HTR-8/SVneo (cell line): ENCODE results near the gene STAT4.

ENCODE experiments used
- DNase-seq: peaks from one replicate; pipeline ENCODE4 v3.0.0; 2011; ENCODE audit warnings: low spot score, mixed read lengths; ENCODE audit not compliant: insufficient read length
- FAIRE-seq: peaks from 2 replicates; lab custom pipeline; 2011; peaks lifted over from hg19 to GRCh38; lab: Jason Lieb, UNC

The STAT4 gene

DNA sequence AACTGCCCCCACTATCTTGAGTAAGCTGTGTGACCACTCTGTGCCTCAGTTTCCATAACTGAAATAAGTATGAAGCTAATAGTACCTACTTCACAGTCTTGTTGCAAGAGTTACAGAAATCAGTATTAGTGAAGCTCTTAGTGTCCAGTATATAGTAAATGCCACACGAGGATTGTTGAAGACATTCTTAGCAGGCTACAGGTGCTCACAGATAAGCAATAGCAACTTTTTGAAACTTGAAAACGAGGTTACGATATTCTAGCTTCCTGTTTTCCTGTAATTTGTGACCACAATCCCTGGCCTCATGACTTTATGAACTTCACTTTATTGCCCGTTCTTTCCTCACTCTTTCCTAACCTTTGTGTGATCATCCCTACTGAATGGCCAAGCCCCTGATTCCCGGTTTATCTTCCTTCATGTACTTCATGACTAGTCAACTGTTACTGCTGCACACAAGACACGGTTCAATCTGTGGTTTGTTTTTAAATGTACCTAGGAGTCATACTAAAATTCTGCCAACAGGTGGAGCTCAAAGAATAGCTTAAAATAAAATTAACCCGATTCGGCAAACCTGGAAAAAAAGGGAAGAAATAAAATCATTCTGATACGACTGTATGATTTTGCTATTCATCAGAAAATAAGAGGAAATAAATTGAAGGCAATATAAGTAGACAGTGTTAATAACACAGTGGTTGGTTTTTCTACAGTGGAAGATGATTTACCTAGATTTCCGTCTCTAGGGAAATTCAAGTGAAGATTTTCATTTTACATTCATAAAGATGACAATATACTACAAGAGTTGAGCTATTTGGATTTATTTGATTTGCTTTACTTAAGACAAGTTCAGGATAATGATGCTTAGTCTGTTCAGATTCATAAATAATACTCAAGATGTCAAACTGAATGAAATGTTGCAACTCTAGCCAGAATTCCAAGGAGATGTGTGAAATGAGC lies 98.7 kb downstream of the STAT4 start:
- DNase-seq (peak; percentile 46), FAIRE-seq (peak; percentile 48)

DNA sequence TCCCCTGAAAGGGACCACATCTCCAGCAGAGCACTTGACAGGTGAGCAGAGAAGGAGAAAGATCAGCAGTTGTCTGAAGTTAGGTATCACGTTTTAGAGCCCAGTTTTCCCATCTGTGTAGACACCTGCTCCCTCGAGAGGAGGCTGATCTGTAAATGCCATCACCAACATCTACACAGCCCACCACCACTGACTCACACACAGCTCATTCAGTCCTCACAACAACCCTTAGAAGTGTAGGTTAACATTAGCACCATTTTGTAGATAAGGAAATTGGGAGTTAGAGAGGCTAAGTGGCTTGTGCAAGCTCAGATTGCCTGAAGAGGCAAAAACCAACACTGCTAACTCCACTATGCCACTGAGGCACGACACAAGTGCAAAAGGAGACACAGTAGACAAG lies 99.6 kb downstream of the STAT4 start:
- DNase-seq, result no peak
- no peak for FAIRE-seq

DNA sequence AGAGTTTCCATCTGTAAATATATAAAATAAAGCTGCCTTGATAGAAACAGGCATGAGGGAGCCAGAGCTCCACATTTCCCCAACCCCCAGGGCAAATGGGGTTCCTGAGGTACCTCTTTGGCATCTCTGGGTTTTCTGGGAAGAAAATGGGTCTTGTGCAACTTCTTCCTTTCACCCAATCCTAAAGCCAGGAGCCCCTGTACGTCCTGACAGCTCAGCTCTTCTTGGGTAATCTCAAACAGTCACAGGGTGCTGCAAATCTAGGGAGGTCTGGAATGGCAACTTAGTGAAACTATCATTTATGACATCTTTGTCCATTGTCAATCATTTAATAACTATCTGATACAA lies 100.2 kb downstream of the STAT4 start:
- FAIRE-seq (no peak), DNase-seq (peak; percentile 25)

DNA sequence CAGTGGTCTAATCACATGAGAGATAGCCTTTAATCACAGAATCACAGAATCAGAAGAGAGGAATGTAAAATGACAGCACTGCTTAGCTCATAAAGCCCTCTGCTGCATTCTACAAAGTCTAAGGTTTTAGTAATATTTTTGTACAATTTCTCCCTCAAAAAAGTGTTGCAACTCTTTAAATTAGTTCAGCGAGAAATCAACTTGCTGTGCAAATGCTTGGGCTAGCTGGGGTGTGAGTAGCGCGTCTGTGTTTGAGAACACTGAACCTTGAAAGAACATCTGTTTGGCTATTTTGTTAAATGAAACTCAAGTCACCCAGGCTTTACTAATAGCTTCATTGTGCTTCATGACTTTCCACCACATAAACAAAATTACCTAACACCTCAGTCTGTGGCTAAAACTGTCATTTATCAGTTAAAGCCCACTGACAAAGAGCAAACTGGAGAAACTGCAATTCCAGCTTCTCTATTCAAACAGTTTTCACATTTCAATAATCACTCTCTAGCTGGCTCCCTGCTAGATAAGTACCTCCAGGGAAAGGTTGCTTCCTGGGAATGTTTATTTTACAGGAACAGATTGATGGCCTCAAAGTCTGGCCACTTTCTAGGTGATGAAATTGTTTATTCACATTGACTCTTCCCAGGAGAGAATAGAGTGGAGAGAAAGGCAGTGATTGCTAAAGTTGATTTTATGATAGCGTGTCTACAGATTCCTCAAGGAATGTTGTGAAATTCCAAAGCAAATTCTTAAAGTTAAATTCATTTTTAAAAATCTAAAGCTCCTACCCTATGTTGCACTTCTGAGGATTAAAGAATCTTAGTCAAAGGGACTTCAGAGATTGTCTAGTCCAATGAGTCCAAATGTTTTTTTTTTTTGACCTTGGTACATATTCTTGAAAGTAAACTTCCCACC lies 100.8 kb downstream of the STAT4 start:
- peak; percentile 31 for DNase-seq
- no peak for FAIRE-seq

DNA sequence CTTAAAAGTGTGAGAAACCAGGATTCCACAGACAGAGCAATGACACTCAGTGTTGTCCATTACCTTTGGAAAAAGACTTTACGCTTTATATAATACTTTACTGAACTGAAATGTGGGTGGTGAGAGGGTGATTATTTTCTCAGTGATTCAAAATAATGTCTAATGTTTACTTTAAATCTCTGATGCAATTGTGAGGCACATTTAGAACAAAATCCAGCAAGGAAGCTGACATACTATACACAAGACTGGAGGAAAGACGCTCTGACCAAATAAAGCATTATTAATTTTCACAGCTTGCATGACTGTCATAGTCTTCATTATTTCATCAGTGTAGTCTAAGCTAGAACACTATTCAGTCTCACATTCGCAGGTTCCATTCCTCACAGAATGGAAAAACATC lies 102.7 kb downstream of the STAT4 start:
- DNase-seq (no peak), FAIRE-seq (no peak)

DNA sequence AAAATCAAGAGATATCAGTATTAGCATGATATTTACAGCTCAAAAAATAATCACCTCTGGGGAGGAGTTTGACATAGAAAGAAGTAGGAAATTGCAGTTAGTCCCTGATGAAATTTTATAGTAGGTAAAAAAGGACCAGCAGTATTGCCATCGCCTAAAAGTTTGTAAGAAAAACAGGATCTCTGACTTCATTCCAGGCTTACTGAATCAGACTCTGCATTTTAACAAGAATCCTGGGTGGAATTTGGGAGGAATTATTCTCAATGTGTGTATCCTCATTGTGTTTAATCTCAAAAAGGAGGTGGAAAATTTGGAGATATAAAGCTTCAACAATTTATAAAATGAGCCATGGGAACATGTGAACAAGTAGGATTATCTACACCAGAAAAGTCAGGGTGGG lies 105.7 kb downstream of the STAT4 start:
- DNase-seq, result no peak
- no peak for FAIRE-seq

DNA sequence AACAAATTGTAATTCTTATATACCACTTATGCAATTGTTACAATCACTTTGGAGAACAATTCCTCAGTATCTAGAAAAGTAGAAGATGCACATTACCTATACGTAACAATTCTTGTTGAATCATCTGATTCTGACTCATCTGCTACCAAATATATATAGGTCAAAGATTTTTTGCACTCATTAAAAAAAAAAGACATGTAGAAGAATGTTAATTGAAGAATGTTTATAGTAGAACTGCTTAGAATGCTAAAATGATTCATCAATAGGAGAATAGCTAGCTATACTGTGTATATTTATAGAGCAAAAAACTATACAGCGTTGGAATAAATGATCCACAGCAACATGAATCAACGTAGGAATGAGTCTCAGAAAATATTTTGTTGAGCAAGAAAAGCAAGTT lies 107.4 kb downstream of the STAT4 start:
- no peak for FAIRE-seq
- DNase-seq, result no peak

DNA sequence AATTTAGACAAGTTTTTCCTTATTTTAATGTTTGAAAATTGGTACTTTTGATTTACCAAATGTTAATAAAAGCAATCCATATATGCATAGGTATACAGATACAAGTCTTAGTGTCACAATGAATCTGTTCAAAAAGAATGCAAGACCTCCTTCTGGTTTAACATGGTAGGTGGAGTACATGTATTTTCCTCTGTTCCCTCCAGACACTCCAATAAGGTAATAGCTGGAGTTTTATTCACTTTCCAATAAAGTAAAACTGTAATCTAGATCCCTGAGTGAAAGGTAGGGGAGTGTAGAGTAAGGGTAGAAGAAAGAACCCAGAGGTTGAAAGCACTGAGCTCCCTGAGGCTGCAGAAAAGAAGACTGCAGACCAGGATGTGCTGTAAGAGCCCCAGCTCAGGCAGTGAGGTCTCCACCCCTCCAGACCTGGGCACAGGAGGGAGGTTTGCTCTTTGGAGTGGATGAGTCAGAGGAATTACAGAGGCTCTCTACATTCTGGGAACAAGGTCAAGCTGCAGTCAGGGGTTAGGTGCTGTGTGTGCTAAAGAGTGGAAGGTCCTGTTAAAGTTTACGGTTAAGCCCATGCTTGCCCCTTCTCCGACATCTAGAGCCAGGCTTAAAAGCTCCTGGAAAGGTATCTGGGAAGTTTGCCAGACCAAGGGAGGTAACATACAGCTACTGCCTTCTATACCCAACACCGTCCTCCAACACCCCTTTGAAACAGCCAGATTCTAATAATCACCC lies 109.2 kb downstream of the STAT4 start:
- DNase-seq (no peak), FAIRE-seq (no peak)

DNA sequence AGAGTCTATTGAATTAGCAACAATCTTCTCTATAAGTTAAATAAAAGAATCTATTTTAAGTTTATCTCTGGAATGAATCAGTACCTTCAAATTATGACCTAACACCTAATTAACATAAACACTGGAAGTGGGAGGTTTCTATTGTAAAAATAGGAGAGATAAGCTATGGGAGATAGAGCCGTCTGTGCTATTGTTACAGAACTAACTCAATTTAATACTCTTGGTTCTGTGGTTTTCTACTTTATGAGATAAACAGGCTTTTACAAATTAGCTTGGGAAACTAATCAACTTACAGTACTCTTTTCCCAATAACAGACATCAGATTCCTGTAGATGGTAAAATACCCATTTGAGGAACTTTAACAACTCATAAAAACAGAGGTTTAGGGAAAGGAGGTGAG lies 111.2 kb downstream of the STAT4 start:
- FAIRE-seq (no peak), DNase-seq (no peak)

DNA sequence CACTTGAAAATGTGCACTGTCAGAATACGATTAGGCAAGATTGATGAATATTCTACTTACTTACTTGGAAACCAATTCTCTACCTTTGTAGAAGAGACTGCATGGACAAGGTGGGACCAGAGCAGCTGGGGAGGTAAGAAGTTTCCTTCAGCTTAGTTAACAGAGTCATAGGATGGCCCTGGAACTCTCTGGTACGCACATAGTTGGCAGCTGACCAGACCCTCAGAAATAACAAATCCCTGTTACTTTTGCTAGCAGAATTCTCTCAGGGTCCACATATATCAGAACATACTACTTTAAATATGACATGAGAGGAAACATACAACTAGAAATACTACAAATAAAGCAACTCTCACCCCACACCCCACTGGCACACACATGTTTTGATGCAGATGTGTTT lies 112.1 kb downstream of the STAT4 start:
- FAIRE-seq, result no peak
- DNase-seq, result no peak

DNA sequence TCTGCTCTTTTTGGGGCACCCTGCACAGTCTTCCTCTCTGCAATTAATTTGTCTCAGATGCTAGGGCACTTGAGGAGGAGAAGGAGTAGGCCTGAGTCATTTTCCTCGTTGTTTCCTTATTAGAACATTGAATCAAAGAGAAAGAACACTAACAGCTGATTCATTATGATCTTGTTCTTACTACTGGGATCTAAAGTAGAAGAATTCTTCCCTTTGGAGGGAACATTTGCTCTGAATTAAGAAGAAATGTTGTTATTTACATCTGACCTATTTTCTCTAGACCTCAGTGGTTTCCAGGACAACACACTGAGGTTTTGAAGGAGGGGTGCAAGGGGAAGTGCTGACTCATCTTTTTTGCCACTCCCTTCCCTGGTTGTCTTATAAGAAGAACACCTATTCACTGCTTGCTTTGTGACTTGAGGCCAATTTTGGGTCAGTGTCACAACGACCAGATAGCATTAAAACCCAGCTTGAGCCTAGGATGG lies 112.5 kb downstream of the STAT4 start:
- DNase-seq, result no peak

DNA sequence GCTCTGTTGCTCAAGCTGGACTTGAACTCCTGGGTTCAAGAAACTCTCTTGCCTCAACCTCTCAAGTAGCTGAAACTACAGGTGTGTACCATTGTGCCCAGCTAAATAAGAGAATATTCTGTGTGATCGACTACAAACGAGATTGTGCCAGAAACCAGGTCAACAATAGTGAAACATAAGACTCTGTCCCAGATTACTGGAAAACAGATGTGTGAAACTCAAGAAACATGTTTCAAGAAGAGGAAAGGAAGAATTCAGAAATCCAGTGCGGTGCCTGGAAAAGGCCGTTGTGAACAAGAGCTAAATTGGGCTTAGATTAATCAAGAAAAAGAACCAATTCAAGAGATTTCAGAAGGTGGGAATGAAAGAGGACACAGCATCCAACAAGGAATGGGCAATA lies 113.4 kb downstream of the STAT4 start:
- FAIRE-seq (no peak), DNase-seq (no peak)

More for the DNA sequence above, 112.5 kb downstream of the STAT4 start:
- FAIRE-seq, result peak; percentile 31

DNA sequence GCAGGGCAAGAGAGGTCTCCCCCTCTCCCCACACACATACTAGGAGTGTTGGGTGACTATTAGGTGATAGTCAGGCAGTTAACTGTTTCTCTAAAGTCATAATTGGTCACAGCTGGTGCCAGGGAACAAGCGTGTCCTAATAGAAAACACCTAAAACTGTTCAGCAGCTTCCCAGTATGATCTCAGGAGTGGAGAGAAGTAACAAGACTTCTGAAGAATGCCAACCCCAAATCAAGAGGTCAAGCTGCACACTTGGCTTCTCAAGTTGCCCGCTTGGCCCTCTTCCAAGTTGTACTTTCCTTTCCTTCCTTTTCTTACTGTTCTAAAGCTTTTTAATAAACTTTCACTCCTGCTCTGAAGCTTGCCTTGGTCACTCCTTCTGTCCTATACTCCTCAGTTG lies 114.4 kb downstream of the STAT4 start:
- FAIRE-seq, result peak; percentile 26

DNA sequence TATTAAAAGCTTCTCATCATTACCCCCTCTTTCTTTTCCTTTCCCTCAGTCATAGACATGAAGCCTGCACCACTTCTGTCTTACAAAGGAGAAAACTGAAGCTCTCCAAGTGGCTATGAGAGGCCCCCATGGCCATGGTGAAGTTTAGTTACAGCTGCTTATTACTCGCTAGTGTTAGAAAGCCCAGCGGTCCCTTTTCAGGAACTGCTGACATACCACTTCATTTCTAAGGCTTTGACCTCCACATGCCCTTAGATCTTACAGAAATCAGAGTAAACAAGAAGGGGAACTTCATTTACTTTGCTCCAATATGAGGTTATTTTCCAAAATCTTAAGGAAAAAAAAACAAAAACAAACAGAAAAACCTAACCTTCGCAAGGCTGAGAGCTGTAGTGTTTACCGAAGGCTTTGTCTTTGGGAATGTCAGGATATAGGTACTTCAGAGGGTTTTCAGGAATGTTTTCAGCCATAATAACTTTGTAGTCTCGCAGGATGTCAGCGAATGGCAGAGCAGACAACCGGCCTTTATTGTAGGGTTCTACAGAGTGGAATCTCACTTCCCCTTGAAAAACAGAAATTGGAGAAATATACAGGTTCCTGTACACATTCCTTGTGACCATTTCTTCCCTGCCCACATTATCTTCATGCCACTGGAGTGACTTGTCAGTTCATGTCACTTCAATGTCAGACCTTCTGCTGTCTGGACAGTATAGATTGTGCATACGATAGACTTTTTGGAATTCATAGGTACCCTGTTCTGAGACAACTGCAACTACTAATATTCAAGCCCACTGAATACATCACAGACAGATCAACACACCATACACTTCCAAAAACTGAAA lies 118.0 kb downstream of the STAT4 start:
- DNase-seq, result no peak

More for the DNA sequence above, 114.4 kb downstream of the STAT4 start:
- no peak for DNase-seq

DNA sequence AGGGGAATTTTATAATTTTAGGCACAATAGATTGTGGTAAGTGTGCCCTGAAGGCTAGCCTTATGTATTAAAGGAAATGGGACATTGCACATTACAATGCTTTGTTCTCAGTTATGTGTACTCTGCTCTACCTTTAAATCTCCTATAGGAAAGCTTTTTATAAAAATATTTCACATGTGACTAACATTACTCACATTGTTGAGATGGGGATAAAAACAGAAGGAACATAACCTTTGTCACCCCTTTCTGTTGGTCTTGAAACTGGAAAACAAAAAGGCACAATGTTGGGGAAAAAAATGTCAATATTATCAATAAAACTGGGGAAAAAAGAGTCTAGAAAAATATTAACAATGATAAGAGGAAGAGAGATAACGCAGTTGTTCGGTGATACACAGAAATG lies 119.5 kb downstream of the STAT4 start:
- FAIRE-seq (no peak), DNase-seq (no peak)

More for the DNA sequence above, 118.0 kb downstream of the STAT4 start:
- no peak for FAIRE-seq

DNA sequence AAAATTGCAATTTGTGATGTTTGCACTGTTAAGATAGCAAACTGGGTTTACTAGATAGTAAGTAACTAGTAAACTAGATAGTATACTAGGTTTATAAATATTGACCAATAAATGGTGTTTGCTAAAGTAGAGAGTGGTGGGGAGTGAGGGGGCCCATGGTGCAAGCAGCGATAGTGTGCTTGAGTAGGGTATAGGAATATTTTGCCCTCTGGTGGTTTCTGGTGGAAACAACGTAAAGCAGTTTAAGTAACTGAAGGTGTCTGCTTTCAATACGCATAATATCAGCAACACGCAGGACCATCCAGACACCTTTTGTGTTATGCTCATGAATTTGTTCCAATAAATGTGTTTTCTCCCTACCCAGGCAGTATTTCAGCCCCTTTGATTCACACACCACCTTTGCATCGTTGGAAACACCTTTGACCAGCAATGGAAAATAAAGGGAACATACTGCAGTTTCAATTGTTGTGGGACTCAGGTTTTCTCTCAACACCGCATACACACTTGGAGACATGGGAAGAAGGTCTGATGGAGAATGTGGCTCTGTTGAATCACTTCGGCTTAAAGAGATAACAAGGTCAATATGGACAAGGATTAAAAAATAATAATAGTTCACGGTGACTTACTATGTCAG lies 120.2 kb downstream of the STAT4 start:
- no peak for DNase-seq
- peak; percentile 95 for FAIRE-seq

DNA sequence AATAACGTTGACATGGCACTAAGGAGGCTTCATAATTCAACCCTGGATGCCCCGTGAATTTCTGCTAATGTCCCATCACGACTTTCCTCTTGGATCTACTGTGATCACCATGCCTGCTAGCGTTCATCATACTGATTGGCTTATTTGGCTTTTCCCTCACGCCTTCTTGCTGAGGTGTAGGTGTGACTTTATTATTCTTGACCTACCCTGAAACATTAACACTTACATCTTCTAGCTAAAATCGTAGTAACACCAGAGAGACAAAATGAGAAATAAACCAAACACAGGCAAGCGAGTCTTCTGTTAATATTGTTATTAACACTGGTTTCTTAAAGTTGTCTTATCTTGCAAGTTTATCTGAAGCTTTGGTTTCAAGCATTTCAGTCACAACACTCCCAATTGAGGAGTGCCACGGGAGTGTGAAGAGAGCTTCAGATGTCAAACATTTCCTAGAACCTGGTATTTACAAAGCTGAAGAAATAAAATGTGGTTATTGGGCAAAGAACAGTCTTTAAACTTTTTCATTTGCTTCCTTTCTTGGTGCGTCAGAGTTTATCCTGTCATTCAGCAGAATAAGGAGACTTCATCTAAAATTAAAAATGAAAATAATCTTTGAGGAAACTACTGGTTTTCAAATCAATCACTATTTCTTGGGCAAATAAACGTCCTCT lies 121.4 kb downstream of the STAT4 start:
- peak; percentile 38 for FAIRE-seq

DNA sequence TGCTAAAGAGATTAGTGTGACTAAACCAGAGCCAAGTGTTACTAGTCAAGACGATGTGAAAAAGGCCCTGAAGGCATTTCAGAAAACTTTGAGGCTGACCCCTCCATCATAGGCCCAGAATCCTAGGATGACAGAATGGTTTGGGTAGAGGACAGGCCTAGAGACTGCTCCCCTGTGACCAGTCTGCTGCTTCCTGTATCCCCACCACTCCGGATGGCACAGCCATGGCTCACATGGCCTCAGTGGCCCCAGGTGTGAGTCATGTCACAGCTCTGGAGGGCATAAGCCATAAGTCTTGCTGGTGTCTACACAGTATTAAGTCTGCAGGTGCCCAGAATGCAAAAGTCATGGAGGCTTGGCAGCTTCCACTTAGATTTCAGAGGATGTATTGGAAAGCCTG lies 124.4 kb downstream of the STAT4 start:
- no peak for FAIRE-seq
- no peak for DNase-seq

More for the DNA sequence above, 121.4 kb downstream of the STAT4 start:
- DNase-seq, result no peak
